GM10266 (cell line): ENCODE data around the gene NDRG4.

Source experiments
- DNase-seq: peaks from one replicate; pipeline ENCODE4 v3.0.0; 2012; ENCODE audit errors: extremely low spot score
- TF ChIP-seq, protein P1 (sequence below): IDR thresholded peaks from 2 replicates; pipeline ENCODE4 v1.5.1; 2012; ENCODE audit warnings: mild to moderate bottlenecking, low read depth; ENCODE audit not compliant: control insufficient read depth, insufficient read depth; ENCODE audit errors: missing control alignments

NDRG4 gene

DNA sequence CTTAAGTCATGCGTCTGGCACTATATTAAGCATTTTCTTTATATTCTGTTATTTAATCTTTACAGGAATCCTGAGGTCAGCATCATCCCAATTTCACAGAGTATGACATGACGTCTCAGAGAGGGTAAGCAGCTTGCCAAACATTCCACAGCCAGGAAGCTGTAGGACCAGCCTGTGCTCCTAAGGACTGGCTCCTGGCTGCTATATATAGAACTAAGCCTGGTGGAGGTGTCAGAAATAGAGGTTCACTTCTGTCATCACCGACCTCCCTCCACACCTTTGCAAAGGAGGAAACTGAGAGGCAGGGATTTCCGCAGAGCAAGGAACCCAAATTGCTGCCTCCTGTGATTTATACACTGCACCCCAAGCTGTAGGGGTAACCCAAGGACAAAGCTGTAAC is 37.9 kb upstream of the NDRG4 start:
- DNase-seq: no peak
- TF ChIP-seq, protein P1, sequence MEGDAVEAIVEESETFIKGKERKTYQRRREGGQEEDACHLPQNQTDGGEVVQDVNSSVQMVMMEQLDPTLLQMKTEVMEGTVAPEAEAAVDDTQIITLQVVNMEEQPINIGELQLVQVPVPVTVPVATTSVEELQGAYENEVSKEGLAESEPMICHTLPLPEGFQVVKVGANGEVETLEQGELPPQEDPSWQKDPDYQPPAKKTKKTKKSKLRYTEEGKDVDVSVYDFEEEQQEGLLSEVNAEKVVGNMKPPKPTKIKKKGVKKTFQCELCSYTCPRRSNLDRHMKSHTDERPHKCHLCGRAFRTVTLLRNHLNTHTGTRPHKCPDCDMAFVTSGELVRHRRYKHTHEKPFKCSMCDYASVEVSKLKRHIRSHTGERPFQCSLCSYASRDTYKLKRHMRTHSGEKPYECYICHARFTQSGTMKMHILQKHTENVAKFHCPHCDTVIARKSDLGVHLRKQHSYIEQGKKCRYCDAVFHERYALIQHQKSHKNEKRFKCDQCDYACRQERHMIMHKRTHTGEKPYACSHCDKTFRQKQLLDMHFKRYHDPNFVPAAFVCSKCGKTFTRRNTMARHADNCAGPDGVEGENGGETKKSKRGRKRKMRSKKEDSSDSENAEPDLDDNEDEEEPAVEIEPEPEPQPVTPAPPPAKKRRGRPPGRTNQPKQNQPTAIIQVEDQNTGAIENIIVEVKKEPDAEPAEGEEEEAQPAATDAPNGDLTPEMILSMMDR: no peak

- TF ChIP-seq, protein P1: no peak
- no peak for DNase-seq
Observed at GRCh38 chr16:58462499-58462996, 37.4 kb upstream of the NDRG4 start.

DNA sequence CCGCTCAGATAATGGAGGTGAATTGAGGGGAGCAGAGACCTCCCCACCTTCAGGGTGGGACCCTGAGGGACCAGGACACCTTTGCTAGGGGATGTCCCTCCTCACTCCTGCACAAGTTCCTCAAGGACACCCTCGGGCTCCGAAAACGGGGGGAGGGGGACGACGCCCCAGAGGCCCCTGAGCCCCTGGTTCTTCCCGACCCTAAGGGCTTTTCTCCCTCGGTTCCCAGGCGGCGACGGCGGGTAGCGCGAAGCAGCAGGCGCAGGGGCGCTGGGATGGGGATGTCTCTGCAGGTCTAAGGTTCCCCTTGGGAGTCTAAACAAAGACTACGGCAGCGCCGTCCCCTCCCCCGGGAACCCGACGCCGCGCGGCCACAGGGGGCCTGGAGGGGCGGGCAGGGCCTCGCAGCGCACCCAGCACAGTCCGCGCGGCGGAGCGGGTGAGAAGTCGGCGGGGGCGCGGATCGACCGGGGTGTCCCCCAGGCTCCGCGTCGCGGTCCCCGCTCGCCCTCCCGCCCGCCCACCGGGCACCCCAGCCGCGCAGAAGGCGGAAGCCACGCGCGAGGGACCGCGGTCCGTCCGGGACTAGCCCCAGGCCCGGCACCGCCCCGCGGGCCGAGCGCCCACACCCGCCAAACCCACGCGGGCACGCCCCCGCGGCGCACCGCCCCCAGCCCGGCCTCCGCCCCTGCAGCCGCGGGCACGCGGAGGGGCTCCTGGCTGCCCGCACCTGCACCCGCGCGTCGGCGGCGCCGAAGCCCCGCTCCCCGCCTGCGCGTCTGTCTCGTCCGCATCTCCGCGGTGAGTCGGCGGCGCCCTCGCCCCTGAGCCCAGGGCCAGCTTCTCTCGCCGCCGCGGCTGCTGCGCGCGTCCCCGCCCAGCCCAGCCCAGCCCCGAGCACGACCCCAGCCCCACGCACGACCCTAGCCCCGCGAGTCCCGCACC is 36.7 kb upstream of the NDRG4 start:
- DNase-seq: peak; percentile 64
- TF ChIP-seq, protein P1: no peak

DNA sequence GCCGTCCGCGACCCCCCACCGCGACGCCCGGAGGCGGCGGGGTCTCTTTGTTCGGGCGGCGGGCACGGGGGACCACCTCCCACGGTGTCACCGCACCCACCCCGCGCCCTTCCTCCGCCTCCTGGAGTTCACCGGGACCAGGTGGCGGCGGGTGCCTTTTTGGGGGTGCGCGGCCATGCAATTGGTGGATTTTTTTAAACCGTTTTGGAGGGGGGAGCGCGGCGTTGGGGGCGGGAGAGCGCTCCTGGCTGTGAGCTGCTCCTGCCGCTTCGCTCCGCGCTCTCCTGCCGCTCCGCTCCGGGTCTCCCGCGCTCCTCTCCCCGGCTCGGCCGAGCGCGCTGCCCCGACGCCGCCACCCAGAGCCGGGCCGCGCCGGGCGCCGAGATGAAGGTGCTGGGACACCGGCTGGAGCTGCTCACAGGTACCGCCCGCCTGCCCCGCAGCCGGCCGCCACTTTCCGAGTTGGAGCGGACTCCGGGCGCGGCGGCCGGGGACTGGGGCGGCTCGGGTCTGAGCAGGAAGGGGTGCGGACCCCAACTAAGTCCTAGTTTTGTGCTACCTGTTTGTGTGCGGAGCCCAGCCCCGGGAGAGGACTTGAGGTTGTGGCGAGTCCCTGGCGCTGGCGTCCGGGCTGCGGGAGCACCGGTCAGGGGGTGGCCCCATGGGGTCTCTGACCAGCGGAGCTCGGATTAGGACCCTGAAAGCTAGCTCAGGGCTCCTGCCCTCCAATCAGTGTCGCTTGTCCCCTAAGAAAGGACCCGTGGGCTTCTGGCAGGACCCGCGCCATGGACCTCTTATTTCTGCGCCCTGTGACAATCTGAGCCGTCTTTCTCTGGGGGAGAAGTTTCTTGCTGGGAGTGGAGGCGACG is 35.7 kb upstream of the NDRG4 start:
- TF ChIP-seq, protein P1: no peak
- no peak for DNase-seq

DNA sequence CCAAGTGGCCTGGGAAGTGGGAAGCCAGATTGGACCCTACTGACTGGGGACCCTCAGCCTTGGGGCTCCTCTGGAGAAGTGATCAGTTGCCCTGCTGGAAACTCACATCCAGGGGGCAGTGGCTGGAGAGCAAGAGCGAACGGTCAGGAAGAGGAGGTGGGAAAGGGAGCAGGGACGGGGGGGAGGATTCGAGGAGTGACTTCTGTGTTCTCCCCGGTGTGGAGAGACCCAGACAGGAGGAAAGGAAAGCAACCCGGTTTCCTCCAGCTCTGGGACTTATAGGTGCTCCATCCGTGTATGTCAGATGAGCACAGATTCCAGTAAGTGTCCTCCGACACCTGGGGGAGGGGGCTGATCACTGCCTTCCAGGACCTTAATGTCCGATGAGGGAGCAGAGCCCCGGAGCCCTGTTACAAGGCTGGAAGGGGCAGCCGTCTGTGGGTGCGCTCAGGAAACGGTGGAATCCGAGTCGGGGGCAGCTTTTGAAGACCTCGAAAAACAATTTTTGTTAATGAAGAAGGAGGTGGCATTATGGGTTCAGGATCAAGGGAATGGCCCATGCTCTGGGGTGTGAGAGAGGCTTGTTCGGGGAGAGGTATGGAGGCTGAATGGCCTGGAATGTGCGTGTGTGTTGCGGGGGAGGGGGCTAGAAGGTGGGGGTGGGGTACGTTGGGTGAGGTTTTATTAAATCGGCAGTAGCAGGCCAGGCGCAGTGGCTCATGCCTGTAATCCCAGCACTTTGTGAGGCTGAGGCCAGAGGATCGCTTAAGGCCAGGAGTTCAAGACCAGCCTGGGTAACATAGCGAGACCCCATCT is 34.8 kb upstream of the NDRG4 start:
- TF ChIP-seq, protein P1: no peak
- DNase-seq: no peak

DNA sequence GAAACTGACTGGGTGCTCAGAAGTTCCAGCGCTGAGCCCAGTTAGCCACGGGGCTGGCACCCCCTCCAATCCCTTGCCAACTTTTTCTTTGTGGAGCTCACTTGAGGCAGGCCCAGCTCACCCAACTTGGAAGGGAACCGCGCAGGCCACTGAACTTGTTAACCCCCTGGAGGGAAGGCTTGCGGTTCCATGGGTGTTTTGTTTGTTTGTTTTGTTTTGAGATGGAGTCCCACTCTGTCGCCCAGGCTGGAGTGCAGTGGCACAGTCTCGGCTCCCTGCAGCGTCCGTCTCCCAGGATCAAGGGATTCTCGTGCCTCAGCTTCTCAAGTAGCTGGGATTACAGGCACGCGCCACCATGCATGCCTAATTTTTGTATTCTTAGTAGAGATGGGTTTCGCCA is 34.1 kb upstream of the NDRG4 start:
- DNase-seq: no peak
- TF ChIP-seq, protein P1: no peak
